ENCODE measurements around the gene RNF123.

Gene RNF123

DNA sequence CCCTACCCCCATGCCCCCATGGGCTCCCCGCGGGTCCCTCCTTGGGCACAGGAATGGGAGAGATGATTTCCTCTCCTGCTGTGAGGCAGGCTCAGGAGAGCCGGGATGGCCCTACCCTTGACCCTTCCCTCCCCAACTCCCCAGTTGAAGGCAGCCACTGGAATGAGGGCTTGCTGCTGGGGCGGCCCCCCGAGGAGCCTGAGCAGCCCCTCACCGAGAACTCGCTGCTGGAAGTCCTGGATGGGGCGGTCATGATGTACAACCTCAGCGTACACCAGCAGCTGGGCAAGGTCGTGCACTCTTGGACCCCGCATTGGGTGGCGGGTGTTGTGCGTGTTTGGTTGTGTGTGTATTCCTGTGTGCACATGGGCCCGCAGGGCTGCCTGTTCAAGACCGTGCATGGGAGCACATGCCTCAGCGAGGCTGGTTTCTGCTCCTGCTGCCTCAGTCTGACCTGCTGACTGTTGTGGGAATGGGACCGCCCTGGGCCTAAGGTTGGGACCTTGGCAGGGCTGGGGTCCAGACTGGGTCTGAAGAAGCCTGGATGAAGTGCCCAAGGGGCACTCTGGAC is 16.1 kb downstream of the RNF123 start:
- no peak for DNase-seq

DNA sequence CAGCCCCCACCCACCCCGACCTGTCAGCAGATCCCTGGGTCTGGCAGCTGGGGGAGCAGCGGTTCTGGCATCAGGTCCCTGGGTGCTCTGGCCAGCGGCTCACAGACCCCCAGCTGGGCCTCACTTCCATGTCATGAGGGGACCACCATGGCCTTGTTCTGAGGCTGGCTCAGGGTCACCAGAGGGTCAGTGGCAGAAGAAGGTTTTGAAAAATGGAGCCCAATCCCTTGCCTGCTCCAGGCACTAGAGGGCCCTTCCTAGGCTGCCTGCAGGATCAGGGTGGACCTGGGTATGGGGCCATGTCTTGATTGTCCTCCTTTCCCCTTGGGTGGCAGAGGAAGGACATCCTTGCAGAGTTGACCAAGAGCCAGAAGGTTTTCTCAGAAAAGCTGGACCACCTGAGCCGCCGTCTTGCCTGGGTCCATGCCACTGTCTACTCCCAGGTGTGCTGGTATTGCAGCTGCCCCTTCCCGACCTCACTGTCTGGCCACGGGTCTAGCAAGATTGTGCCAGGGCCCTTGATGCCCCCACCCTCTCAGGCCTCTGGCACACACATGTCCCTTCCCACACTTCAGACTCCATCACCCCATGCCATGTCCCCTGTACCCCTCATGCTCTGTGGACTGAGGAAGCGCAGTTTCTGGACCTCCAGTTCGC is 17.2 kb downstream of the RNF123 start:
- no peak for DNase-seq

DNA sequence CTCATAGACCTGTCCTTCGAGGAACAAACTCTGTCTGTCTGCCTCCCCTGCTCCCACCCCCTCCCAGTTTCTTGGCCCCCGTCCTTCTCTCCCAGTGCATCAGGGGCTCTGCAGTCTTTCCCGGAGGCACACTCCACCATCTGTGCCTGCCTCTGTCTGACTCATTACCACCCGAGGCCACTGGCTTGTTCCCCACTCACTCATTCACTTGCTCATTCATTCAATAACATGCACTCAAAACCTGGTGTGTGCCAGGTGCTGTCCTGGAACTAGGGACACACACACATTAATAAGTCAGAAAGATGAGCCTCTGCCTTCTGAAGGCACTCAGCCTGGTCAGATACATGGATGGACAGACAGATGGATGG is 17.7 kb downstream of the RNF123 start:
- no peak for DNase-seq

DNA sequence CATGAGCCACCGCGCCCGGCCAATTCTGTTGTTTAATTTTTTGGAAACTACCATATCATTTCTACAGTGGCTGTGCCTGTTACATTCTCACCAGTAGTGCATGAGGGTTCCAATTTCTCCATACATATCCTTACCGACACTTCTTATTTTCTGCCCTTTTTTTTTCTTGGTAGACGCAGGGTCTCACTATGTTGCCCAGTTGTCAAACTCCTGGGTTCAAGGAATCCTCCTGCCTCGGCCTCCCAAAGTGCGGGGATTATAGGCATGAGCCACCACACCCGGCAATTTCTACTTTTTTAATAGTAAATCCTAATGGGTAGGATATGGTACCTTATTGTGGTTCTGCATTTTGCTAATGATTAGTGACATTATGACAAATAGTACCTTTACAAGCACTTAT is 20.5 kb downstream of the RNF123 start:
- DNase-seq = no peak

DNA sequence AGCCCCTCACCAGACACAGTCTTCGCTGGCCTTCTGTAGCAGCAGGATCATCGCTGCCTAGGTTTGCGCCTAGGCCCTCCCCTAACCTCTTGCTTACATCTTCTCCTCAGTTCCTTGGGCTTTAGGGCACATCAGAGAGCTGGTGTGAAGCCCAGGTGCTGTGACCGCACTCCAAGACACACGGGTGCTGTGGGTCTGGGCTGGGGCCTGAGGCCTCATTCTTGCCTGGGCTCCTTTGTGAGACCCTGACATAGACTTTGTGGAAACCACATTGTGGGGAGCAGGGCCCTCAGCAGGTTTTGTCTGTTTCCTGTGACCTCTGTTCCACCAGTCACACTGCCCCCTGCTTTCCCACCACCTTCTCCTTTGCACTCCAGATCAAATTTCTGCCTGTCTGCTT is 22.1 kb downstream of the RNF123 start:
- DNase-seq = no peak

DNA sequence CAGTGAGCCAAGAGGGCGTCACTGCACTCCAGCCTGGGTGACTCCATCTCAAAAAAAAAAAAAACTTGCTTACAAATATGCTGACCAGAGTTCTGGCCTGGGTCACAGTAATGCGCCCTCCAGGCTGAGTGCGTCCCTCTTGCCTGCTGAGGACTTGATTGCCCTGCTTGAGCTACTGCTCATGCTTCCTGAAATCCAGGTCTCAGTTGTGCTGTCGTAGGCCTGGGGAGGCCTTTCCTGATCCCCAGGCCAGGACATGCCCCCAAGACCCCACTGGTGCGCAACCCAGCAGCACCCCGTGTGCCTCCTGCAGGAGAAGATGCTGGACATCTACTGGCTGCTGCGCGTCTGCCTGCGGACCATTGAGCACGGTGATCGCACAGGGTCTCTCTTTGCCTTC is 22.8 kb downstream of the RNF123 start:
- DNase-seq = no peak

DNA sequence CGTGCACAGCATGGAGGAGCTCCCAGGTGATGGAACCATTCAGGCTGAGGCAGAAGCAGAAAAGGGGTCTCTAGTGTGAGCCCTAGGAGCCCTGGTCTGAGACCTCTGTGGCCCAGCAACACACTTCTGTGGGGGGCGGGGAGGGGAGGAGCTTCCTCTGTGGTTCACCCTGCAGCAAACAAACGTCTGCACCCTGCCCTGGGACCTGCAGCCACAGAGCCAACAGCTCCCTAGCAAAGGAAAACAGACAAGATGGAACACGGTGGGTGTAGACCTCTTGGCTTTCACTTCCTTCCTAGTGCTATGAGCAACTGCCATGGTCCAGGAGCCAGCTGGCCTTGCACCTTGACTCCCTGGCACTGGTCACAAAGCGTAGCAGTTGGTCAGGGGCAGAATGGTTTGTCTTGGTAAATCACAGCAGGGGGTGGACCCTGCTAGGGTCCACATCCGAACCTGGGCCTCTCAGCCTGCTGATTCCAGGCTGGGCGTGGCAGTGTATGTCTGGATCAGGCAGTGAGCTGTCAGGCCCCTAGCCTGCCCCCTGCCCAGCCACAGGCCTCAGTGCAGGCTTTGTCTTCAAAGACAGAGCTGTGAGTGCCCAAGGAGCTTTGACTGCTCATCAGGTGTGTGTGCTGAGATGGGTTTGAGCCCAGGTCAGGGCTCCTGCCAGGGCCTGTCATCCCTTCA is 23.4 kb downstream of the RNF123 start:
- DNase-seq = no peak

DNA sequence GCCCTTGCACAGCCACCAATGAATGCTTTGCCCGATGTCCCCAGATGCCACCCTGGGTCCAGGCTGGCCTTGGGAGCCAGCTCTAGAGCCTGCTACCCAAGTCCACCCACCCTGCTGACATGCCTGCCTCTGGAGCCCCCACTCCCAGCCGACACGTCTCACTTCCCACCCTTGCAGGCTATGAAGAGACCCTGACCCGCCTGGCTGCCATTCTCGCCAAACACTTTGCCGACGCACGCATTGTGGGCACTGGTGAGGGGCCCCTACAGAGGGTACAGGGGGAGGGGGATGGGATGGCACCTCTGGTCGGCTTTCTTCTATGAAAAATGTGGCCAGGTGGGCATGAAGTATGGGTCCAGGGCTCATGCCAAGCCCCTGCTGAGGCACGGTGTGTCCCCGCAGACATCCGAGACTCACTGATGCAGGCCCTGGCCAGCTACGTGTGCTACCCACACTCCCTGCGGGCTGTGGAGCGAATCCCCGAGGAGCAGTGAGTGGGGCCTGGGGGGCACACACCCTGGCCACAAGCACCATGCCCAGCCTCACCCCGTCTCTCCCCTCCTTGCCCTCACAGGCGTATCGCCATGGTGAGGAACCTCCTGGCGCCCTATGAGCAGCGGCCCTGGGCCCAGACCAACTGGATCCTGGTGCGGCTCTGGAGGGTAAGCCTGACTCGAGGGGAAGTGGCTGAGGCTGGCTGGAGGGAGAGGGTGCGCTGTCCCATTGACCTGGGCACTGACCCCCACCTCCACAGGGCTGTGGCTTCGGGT is 24.2 kb downstream of the RNF123 start:
- DNase-seq = no peak

DNA sequence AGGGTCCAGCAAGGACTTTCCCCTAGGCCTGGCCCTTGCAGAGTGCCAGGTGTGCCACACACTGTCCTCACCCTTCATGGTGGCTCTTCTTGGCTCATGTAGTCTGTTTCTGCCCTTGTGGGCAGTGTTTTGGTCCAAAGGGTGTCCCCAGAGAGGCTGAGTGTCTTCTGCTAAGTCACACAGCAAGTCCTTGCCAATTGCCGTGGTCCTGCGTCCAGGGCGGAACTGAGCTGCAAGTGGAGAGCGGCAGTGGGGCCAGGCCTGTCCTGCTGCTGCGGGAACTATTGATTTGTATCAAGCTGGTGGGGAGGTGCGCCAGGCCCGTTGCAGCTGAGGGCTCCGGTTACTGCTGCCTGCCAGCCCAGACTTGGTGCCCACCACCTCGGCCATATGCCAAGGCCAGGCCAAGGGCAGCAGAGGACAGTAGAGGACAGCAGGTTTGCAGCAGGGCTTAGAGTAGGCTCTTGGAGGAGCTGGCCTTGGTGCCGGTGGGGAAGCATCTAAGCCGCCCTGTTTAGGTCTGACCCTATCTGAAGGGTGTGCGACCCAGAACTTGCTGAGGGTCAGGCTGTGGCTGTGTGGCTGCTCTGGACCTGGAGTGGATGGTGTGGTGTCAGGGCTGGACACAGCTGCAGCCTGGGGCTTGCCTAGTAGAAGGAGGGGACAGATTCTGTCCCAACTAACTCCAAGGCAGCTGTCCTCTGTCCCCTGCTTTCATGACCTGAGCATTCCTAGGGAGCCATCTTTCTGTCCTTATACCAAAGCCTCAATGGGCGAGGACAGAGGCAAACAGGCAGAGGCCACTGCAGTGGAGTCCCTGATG is 25.6 kb downstream of the RNF123 start:
- no peak for DNase-seq

DNA sequence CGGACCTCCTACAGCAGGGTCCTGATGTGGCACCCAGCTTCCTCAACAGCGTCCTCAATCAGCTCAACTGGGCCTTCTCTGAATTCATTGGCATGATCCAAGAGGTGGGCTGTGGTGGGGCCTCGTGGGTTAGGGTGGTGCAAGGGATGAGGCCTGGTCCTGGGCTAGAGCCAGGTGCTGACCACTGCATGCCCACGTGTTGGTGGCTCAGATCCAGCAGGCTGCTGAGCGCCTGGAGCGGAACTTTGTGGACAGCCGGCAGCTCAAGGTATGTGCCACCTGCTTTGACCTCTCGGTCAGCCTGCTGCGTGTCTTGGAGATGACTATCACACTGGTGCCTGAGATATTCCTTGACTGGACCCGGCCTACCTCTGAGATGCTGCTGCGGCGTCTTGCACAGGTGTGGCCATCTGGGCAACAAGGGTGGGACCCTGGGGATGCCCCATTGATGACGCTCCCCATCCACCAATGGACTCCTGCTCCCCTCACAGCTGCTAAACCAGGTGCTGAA is 26.3 kb downstream of the RNF123 start:
- DNase-seq = no peak

DNA sequence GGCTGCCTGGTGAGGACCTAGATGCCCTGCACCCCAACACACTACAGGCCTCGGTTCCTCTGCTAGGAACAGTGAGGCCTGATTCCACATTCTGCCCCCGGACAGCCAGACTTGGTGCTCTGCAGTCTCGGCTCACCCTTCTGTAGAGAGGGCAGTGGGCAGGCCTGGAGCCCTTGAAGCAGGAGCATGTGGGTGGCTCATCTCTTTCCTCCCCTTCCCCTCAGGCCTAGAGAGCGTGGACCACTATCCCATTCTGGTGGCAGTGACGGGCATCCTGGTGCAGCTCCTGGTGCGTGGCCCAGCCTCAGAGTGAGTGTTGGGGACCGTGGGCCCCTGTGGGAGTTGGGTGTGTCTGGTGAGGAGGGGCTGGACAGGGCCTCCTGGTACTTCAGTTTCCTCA is 26.8 kb downstream of the RNF123 start:
- DNase-seq = no peak

DNA sequence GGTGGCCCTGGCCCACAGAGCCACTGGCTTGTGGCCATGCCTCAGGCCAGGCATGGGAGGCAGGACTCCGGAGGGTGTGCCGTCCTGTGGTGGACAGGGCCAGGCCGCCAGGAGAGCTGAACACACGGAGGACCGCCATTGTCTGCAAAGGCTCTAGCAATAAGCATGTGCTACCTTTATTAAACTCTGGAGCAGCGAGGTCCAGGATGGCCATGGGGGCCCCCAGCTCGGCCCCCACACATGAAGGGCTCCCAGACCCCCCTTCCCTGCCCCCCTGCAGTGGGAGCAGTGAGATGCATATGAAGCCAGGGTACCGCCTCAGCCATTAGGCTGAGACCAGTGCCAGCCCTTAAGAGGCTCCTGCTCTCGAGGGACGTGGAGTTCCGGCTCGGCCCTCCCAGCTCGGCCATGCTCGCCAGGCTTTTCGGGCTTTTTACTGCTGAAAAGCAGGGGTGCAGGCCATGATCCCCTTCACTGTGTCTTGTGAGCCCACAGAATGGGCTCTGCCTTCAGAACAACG is 27.4 kb downstream of the RNF123 start:
- no peak for DNase-seq

DNA sequence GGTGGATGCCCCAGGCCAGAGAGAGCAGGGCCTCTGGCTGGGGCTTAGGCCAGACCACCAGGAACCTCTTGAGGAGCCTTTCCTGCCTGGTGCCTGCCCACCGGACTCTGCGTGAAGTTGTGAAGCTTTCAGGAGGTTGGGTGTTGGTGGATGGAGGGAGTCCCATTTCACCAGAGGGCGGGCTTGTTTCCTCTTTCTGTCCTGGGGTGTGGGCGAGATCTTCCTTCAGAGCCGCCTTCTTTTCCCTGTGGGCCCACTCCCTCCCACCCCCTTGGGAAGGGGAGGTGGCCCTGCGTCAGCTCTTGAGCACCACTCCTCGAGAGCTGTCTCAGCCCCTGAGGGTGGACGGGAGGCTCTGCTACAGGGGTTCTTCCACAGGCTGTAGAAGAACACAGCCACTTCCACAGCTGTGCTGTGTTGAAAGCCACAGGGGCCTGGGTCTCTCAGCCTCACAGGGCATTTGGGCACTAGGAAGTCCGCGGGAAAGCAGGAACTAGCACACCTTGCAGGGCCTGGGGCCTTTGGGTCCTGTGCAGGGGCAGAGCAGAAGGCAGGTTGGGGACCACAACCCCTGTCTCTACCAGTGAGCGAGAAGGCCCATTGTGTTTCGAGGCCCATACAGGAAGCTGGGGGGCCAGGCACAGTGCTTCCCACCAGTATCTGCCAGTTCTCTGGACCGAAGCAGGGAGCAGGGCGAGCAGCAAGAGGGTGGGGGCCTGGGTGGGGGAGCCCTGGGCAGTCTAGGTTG is 28.0 kb downstream of the RNF123 start:
- no peak for DNase-seq

DNA sequence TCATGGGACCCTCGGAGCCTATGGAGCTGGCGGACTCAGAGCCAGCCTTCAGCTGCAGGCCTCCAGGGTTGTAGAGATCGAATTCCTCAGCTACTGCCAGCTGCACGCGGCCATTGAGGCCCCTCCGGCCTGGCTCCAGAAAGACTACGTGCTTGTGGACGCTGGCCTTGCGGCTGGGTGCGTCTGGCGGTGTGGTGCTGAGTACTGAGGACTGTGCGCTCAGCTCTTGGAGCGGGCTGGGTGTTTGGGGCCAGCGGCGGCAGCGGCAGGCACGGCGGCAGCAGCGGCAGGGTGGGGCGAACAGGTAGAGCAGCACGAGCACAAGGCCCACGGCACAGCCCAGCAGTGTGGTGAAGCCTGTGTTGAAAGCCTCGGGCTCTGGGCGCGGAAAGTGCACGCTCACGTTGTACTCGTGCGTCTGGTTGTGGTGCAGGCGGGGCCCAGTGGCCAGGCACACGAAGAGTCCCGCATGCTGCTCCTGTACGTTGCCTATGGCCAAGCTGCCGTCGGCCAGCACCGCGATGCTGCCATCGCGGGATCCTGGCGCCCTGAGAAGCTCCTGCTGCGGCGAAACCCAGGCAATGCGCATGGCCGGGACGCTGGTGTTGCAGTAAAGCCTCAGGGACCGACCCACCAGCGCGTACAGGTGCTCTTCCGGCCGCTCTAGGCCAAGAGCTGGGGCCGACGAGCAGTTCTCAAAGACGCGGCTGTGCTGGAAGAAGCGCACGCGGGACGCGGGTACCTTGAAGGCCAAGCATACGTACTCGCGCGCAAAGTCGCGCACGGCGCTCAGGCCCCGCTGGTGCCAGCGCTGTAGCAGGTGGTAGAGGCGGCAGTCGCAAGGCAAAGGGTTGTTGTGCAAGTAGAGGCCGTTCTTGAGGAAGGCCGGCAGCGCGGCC is 28.9 kb downstream of the RNF123 start:
- no peak for DNase-seq

DNA sequence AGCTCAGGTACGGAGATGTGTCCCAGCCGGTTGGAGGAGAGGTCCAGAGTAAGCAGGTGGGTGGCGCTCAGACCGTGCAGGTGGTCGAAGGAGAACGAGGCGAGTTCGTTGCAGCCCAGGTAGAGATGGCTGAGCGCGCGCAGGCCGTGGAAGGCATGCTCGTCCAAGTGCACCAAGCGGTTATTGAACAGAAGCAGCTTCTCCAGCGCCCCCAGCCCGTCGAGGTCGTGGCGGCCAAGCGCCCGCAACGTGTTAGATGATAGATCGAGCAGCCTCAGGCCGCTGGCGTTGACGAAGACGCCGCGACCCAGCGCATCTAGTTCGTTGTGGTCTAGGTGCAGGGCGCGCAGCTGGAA is 29.5 kb downstream of the RNF123 start:
- no peak for DNase-seq

DNA sequence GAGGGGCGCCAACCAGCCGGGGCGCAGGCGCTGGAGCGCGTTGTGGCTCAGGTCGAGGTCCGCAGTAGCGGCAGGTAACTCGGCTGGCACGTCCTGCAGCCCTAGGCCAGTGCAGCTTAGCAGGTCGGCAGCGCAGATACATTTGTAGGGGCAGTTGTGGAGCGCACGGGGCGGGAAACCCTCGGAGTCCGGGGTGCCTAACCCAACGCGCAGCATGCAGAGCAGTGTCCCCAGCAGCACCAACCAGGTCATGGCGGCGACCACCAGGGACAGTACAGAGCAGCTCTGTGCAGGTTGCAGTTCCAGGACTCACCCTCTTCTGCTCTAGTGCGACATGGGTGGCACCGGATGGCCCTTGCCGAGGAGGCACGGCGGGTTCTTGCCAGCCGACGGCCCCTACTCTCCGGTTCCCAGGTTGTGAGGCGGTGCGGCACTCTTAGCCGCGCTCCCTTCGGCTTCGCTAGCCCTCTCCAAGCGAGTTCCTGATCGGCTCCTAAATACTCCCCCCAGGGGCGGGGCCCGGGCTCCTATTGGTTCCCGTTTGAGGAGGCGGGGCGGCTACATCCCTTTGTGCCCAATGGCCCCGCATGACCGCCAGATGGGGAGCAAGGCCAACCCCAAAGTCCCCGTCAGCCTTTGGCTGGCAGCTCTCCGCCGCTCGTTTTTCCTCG is 30.0 kb downstream of the RNF123 start, which contains the start of gene AMIGO3:
AMIGO3 (minus strand) TSS at position 471 of the 671 bp plus-strand sequence; CDS start at position 252, 219 bp downstream.
- DNase-seq = peak; percentile 88

DNA sequence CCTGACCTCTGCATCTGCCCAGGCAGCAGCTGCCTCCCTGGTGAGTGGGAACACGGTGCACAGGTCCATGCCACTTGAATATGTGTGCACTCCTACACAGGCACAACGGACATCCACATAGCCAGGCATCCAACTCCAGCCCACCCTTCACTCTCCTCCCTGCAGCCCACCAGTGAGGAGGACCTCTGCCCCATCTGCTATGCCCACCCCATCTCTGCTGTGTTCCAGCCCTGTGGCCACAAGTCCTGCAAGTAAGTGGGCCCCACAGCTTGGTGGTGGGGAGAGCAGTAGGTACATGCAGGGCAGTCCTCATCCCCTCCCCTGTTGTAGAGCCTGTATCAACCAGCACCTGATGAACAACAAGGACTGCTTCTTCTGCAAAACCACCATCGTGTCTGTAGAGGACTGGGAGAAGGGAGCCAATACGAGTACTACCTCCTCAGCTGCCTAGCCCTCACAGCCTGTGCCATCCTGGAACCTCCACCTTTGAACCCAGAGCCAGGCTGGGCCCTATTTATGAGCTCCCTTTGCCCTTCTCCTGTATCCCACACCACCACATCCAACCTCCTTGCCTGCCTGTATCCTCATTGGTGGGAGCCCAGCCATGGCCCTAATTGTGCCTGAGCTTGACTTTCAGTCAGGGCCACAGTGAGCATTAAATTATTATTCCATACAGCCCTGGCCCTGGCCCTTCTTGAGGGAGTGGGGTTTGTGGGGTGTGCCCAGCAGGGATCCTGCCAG is 31.7 kb downstream of the RNF123 start:
- no peak for DNase-seq

DNA sequence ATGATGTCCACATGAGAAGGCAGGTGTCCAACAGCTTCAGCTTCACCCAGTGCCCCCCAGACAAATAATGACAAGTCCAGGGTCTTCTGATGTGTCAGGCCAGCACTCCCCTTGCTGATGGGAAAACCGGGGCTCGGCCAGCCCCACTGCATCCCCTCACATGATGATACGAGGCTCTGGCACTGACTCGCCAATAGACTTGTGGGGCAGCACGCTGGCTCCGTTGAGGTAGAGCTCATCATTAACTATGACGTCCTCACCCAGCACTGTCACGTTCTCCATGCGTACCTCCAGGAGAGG is 32.2 kb downstream of the RNF123 start:
- DNase-seq = no peak

Measured in CD4-positive, alpha-beta T cell treated with Interleukin-4 for 4 hours (primary cell).